Measurements from ENCODE around the gene CCDC192.

- TF ChIP-seq CTCF (IDR thresholded peaks at IDR 0.05) (no peak), POLR2AphosphoS5 (IDR thresholded peaks at IDR 0.05) (no peak), POLR2A (IDR thresholded peaks at IDR 0.05) (no peak)
These were observed 146.2 kb downstream of the CCDC192 start for GRCh38 chr5:127849408-127849807.
